ENCODE measurements around the gene ESRP2.

Gene ESRP2

DNA sequence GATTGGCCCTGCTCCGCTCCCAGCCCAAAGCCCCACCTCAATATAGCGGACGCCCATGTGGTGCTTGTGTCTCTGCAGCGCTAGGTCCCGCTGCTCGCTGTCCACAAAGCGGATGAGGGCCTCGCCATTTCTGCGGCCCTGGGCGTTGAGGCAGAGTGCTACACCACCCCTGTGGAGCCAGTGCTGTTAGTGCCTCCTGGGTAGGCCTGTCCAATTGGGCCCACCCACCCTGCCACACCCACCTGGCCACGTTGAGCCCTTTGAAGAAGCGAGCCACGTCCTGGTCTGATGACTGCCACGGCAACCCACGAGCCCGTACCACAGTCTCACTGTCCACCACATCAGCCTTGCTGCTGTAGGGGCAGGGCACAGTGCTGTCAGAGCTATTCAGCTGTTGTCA lies 3.6 kb downstream of the ESRP2 start:
- no peak overlapping the region for H3K27ac ChIP-seq
- H3K4me1 ChIP-seq (ENCODE audit: control insufficient read depth in 1 of 2, insufficient read depth in 1 of 2, low read depth in 1 of 2, low read length in 1 of 2): peaks cover 15 to 16% of the 10 kb centered on the region in 2 experiments
- no peak overlapping the region for H3K4me3 ChIP-seq (ENCODE audit: low read depth in 1 of 2, low read length in 1 of 2)
- H3K9me3 ChIP-seq: no peaks in the 10 kb centered on the region
- peaks cover 39% of the 10 kb centered on the region for H3K27me3 ChIP-seq
- peaks cover 43% of the 10 kb centered on the region for H3K36me3 ChIP-seq
- TF ChIP-seq, protein P1, sequence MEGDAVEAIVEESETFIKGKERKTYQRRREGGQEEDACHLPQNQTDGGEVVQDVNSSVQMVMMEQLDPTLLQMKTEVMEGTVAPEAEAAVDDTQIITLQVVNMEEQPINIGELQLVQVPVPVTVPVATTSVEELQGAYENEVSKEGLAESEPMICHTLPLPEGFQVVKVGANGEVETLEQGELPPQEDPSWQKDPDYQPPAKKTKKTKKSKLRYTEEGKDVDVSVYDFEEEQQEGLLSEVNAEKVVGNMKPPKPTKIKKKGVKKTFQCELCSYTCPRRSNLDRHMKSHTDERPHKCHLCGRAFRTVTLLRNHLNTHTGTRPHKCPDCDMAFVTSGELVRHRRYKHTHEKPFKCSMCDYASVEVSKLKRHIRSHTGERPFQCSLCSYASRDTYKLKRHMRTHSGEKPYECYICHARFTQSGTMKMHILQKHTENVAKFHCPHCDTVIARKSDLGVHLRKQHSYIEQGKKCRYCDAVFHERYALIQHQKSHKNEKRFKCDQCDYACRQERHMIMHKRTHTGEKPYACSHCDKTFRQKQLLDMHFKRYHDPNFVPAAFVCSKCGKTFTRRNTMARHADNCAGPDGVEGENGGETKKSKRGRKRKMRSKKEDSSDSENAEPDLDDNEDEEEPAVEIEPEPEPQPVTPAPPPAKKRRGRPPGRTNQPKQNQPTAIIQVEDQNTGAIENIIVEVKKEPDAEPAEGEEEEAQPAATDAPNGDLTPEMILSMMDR (IDR thresholded peaks at IDR 0.05): no peak

DNA sequence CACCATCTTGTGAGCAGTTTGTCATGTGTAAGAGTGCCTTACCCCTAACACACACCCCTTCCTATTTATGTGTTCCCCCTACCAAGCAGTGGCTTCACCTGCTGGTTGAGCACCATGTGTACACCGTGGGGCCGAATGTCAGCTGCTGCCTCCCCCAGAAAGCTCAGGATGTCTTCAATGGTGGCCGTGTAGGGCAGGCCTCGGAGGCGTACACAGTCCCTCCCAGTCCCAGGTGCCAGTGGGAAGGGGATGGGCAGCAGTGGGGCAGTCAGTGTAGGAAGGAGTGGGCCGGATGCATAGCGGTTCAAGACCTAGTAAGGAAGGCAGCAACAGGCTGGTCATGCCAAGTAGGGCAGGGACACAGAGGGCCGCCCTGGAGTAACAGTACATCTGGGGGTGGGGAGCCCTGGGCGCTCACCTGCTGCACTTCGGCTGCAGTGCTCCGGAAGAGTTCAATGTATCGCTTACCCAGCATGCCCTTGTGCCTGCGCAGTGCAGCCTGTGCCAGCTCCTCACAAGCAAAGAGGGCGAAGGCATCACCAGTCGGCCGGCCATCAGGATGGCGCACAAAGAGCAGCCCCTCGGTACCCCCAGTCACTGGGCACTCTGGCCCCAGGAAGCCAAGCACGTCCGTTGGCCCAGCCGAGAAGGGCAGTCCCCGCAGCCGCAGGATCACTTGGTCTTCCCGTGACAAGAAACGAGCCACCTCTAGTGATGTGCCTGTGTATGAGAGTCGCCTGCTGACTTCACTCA lies 4.4 kb downstream of the ESRP2 start:
- Histone ChIP-seq H3K4me3 (ENCODE audit: low read depth in 1 of 2, low read length in 1 of 2) (no peak overlapping the region), H3K36me3 (peaks cover 50% of the 10 kb centered on the region), H3K9me3 (no peaks in the 10 kb centered on the region), H3K27ac (no peak overlapping the region), H3K4me1 (ENCODE audit: control insufficient read depth in 1 of 2, insufficient read depth in 1 of 2, low read depth in 1 of 2, low read length in 1 of 2) (peaks cover 8 to 9% of the 10 kb centered on the region in 2 experiments), H3K27me3 (peaks cover 31% of the 10 kb centered on the region)
- TF ChIP-seq, protein P1 (IDR thresholded peaks at IDR 0.05): no peak

DNA sequence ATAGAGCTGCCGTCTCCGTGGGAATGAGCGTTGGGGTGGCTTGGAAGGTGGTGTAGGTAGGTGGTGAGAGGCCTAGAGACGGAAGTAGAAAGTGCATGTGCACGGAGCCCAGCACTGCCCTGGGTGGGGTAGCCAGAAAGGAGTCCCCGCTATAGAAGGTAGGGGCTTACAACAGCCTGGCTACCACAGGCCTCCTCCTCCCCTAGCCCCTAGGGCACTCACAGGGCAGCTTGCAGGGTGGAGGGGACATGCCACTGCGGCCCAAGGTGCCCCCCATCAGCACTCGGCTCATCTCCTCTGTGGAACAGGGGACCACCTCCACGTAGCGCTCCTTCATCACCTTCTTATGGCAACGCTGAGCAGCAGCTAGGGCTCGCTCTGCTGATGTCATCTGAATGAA lies 5.0 kb downstream of the ESRP2 start:
- H3K4me1 ChIP-seq (ENCODE audit: control insufficient read depth in 1 of 2, insufficient read depth in 1 of 2, low read depth in 1 of 2, low read length in 1 of 2): peaks cover 2 to 3% of the 10 kb centered on the region in 2 experiments
- no peak overlapping the region for H3K4me3 ChIP-seq (ENCODE audit: low read depth in 1 of 2, low read length in 1 of 2)
- H3K27me3 ChIP-seq: peaks cover 25% of the 10 kb centered on the region
- H3K27ac ChIP-seq: no peak overlapping the region
- H3K9me3 ChIP-seq: no peaks in the 10 kb centered on the region
- H3K36me3 ChIP-seq: peaks cover 56% of the 10 kb centered on the region
- TF ChIP-seq, protein P1 (IDR thresholded peaks at IDR 0.05): no peak

DNA sequence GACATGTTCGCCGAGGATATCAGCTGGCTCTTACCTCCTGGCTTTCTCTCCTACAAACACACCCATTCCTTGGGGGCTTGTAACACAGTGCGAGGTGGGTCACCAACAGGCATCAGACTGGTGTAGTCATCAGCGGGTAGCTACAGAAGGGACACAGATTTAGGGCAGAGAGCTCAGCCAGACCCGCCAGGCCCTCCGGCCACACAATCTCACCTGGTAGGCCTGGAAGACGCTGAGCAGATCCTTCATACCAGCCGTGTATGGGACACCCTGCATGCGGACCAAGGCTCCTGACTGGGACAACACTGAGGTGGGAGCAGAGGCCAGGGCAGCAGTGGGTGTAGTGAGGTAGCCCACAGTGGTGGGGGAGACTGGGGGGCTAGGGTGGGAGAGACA lies 5.8 kb downstream of the ESRP2 start:
- Histone ChIP-seq H3K27me3 (peaks cover 17% of the 10 kb centered on the region), H3K36me3 (peaks cover 60% of the 10 kb centered on the region)
- TF ChIP-seq, protein P1 (IDR thresholded peaks at IDR 0.05): no peak

DNA sequence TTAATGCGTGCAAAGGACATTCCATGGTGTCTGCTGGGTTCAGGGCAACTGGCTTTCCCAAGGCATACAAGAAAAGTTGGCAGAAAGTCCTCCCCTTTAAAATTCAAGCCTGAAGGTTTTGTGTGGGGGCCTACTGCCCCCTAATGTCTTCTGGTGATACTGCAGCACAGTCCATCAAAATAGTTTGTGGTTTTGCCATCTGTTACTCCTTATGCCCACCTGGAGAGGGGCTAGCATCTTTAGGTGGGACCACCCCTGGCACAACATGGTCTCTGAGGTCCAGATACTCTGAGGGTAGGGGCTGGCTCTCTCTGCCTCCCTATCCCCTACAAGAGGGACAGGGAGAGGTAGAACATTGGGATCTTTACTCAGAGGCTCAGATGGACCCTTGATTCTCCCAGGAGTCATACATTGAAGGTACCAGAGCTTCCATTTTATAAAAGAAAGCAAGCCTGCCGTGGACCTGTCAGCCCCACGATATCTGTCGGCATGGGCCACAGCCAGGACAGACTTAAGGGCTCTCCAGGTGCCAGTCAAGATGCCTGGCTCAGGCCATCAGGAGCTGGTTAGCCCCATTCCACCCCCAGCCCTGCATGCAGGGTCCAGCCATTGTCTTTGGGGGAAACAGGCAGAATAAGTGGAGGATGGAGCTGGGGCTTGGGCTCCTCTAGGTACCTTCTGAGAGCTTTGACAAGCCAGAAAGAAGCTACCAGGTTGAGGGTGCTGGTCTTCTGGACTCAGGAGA lies 6.3 kb downstream of the ESRP2 start:
- Histone ChIP-seq H3K27ac (no peak overlapping the region), H3K4me3 (ENCODE audit: low read depth in 1 of 2, low read length in 1 of 2) (no peak overlapping the region), H3K4me1 (ENCODE audit: control insufficient read depth in 1 of 2, insufficient read depth in 1 of 2, low read depth in 1 of 2, low read length in 1 of 2) (no peaks in the 10 kb centered on the region), H3K9me3 (no peaks in the 10 kb centered on the region), H3K36me3 (peaks cover 60% of the 10 kb centered on the region), H3K27me3 (peaks cover 12% of the 10 kb centered on the region)
- TF ChIP-seq, protein P1 (IDR thresholded peaks at IDR 0.05): peak; percentile 70

More for the DNA sequence above, 5.8 kb downstream of the ESRP2 start:
- Histone ChIP-seq H3K27ac (no peak overlapping the region), H3K4me3 (ENCODE audit: low read depth in 1 of 2, low read length in 1 of 2) (no peak overlapping the region), H3K4me1 (ENCODE audit: control insufficient read depth in 1 of 2, insufficient read depth in 1 of 2, low read depth in 1 of 2, low read length in 1 of 2) (no peaks in the 10 kb centered on the region), H3K9me3 (no peaks in the 10 kb centered on the region)

Data from neutrophil (primary cell).